H1 (cell line): ENCODE results near the gene SLN. TPM values are rescaled to one million over a fixed set of nuclear protein-coding genes. Genes with fewer than 3 reads are reported as not detected.

Source experiments
- KDM4A ChIP-seq: IDR thresholded peaks from one replicate; pipeline ENCODE4 v1.7.1; 2012; ENCODE audit warnings: low read depth, mild to moderate bottlenecking, moderate library complexity, low read length, inconsistent platforms; ENCODE audit not compliant: severe bottlenecking
- NANOG ChIP-seq: IDR thresholded peaks from 2 replicates; pipeline ENCODE4 v1.6.1; 2011; ENCODE audit warnings: low read length, low read depth, mild to moderate bottlenecking, inconsistent platforms; ENCODE audit not compliant: insufficient read depth, poor library complexity, severe bottlenecking
- SIRT6 ChIP-seq: IDR thresholded peaks from one replicate; pipeline ENCODE4 v1.7.1; 2012; ENCODE audit warnings: low read length, inconsistent platforms
- SIX5 ChIP-seq: IDR thresholded peaks from 2 replicates; pipeline ENCODE4 v1.6.1; 2011; ENCODE audit warnings: mild to moderate bottlenecking, low read depth, low read length
- SP1 ChIP-seq: IDR thresholded peaks from 2 replicates; pipeline ENCODE4 v1.6.1; 2011; ENCODE audit warnings: low read depth, low read length
- polyA plus RNA-seq, 7 experiments: library from polyadenylated mRNA; depleted of rRNA in 3 of 7; stranded (reverse) in 5 of 7; unstranded in 2 of 7; fragments of >200 nt in 5 of 7; fragments of 200-250 nt in 2 of 7; gene quantifications; 1 replicate in 5 of 7; 2 replicates in 1 of 7; 4 replicates in 1 of 7; pipeline versions ENCODE4 v1.2.1 to v1.2.3, GENCODE V29; 2011 to 2013; ENCODE audit warnings: missing spikeins in 2 of 7, mixed read lengths in 2 of 7
- total RNA-seq: library from RNA; stranded (reverse); fragmentation: NEBNext Ultra II Directional; extraction: Animal tissue kit (Norgen Biotek cat#: 25700); gene quantifications from 2 replicates; pipeline ENCODE4 v1.2.1, GENCODE V29; 2021
- TF ChIP-seq, protein P1 (sequence below): IDR thresholded peaks from 2 replicates; pipeline ENCODE4 v1.6.1; 2012; ENCODE audit warnings: low read length, inconsistent platforms

Gene SLN
- total and polyA plus RNA-seq, 2 of the 8 experiments (the other 6 are each of a cell fraction or from before 2014, with no cell fraction given) = not detected

GRCh38 chr11:107720303-107720774 is 8.5 kb upstream of the SLN start (continued):
- TF ChIP-seq NANOG (no peak), SIRT6 (no peak), SIX5 (no peak), SP1 (no peak), KDM4A (no peak)
- TF ChIP-seq, protein P1, sequence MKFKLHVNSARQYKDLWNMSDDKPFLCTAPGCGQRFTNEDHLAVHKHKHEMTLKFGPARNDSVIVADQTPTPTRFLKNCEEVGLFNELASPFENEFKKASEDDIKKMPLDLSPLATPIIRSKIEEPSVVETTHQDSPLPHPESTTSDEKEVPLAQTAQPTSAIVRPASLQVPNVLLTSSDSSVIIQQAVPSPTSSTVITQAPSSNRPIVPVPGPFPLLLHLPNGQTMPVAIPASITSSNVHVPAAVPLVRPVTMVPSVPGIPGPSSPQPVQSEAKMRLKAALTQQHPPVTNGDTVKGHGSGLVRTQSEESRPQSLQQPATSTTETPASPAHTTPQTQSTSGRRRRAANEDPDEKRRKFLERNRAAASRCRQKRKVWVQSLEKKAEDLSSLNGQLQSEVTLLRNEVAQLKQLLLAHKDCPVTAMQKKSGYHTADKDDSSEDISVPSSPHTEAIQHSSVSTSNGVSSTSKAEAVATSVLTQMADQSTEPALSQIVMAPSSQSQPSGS = no peak
